Peyer's patch (tissue), 4 donors: ENCODE measurements around the gene CYP19A1.

ENCODE experiments used
- CTCF ChIP-seq, 6 experiments: fragments of 450-650 bp in 4 of 6; fragments of 200-600 bp in 2 of 6; sonication (generic) in 1 of 6; IDR thresholded peaks; one replicate each; pipeline ENCODE4 v1.5.1; 2017 to 2019; ENCODE audit warnings: antibody characterized with exemption in 6 of 6, mild to moderate bottlenecking in 3 of 6, moderate library complexity in 1 of 6
- POLR2A ChIP-seq, 2 donors: fragments of 450-650 bp; IDR thresholded peaks; one replicate each; pipeline ENCODE4 v1.5.1; 2017; ENCODE audit warnings: antibody characterized with exemption in 2 of 2, mild to moderate bottlenecking in 2 of 2, moderate library complexity in 2 of 2

GRCh38 chr15:51374131-51374530 lies 35.7 kb upstream of the CYP19A1 start:
- no peak for TF ChIP-seq CTCF (IDR thresholded peaks at IDR 0.05)
- no peak for TF ChIP-seq POLR2A (IDR thresholded peaks at IDR 0.05)
